Lower lobe of right lung (tissue), 2 donors: ENCODE results near the gene MAGI2. TPM values are rescaled to one million over a fixed set of nuclear protein-coding genes. Genes with fewer than 3 reads are reported as not detected.

Experiments used
- ATAC-seq, 2 donors: fragments of 200-7000 bp; cut with Tn5 transposase; one replicate each; pipeline ENCODE4 v1.9.1; 2020 to 2022; ENCODE audit warnings: mild to moderate bottlenecking in 2 of 2, moderate library complexity in 2 of 2
- DNase-seq: peaks from one replicate; pipeline ENCODE4 v3.0.0-alpha.2; 2020
- H3K27ac ChIP-seq: fragments of 200-600 bp; one replicate; pipeline ENCODE4 v1.8.0; 2022
- H3K27me3 ChIP-seq: fragments of 200-600 bp; one replicate; pipeline ENCODE4 v1.8.0; 2022; ENCODE audit warnings: low read depth
- H3K36me3 ChIP-seq: fragments of 200-600 bp; one replicate; pipeline ENCODE4 v1.8.0; 2022; ENCODE audit warnings: mild to moderate bottlenecking
- H3K4me1 ChIP-seq: fragments of 200-600 bp; one replicate; pipeline ENCODE4 v1.8.0; 2022
- H3K4me3 ChIP-seq: fragments of 200-600 bp; one replicate; pipeline ENCODE4 v1.8.0; 2022; ENCODE audit warnings: mild to moderate bottlenecking
- H3K9me3 ChIP-seq: fragments of 200-600 bp; one replicate; pipeline ENCODE4 v1.8.0; 2022
- CTCF ChIP-seq: fragments of 200-600 bp; IDR thresholded peaks from one replicate; pipeline ENCODE4 v1.8.0; 2022; ENCODE audit warnings: antibody characterized with exemption, mild to moderate bottlenecking
- intact Hi-C: fragments of 100-400 bp; cut with DNase I; formaldehyde crosslinking; loops from one replicate; pipeline ENCODE4 v1.11.0; 2022
- total RNA-seq: library from RNA; stranded (reverse); fragmentation: NEBNext Ultra II Directional; extraction: Animal tissue kit (Norgen Biotek cat#: 25700); gene quantifications from one replicate; pipeline ENCODE4 v1.2.1, GENCODE V29; 2021
- donor health status: DM: no; HTN: yes; CAD: no; lungs with severe emphysema.

MAGI2 gene
- total RNA-seq, 1 donor from 2014 or later = 15.3 TPM

GRCh38 chr7:79180533-79180932 lies 272.9 kb downstream of the MAGI2 start:
- DNase-seq (no peak), ATAC-seq (no peak)
- no peaks in the 10 kb centered on the region for H3K9me3 ChIP-seq
- no peaks in the 10 kb centered on the region for H3K36me3 ChIP-seq
- H3K4me3 ChIP-seq = no peak overlapping the region
- H3K27ac ChIP-seq = no peak overlapping the region
- no peaks in the 10 kb centered on the region for H3K4me1 ChIP-seq
- no peak for TF ChIP-seq CTCF
- H3K27me3 ChIP-seq = no peaks in the 10 kb centered on the region
- intact Hi-C loops = no loop called here

GRCh38 chr7:79176859-79177477 lies 276.5 kb downstream of the MAGI2 start:
- intact Hi-C loops = no loop called here
- H3K9me3 ChIP-seq = no peaks in the 10 kb centered on the region
- peak; percentile 50 for TF ChIP-seq CTCF

GRCh38 chr7:79175374-79175773 lies 278.1 kb downstream of the MAGI2 start:
- no peaks in the 10 kb centered on the region for H3K36me3 ChIP-seq
- intact Hi-C loops = no loop called here
- no peaks in the 10 kb centered on the region for H3K9me3 ChIP-seq
- no peak overlapping the region for H3K27ac ChIP-seq
- no peaks in the 10 kb centered on the region for H3K27me3 ChIP-seq
- H3K4me3 ChIP-seq = no peak overlapping the region
- TF ChIP-seq CTCF = no peak
- DNase-seq (no peak), ATAC-seq (no peak)
- no peaks in the 10 kb centered on the region for H3K4me1 ChIP-seq

More at GRCh38 chr7:79176859-79177477, 276.5 kb downstream of the MAGI2 start:
- no peak for DNase-seq
- Histone ChIP-seq H3K27me3 (no peaks in the 10 kb centered on the region), H3K36me3 (no peaks in the 10 kb centered on the region), H3K27ac (no peak overlapping the region), H3K4me3 (no peak overlapping the region), H3K4me1 (no peaks in the 10 kb centered on the region)
- ATAC-seq = peak in 1 of 2 donors; percentile 76

GRCh38 chr7:79165225-79165624 lies 288.2 kb downstream of the MAGI2 start:
- Histone ChIP-seq H3K27ac (no peak overlapping the region), H3K4me3 (no peak overlapping the region), H3K4me1 (no peaks in the 10 kb centered on the region), H3K9me3 (no peaks in the 10 kb centered on the region), H3K27me3 (no peaks in the 10 kb centered on the region), H3K36me3 (no peaks in the 10 kb centered on the region)
- ATAC-seq (no peak), DNase-seq (no peak)
- TF ChIP-seq CTCF = no peak
- intact Hi-C loops = no loop called here

- H3K36me3 ChIP-seq = no peaks in the 10 kb centered on the region
- intact Hi-C loops = no loop called here
- H3K4me3 ChIP-seq = no peak overlapping the region
- no peak for DNase-seq
- no peaks in the 10 kb centered on the region for H3K9me3 ChIP-seq
- no peaks in the 10 kb centered on the region for H3K27me3 ChIP-seq
- TF ChIP-seq CTCF = no peak
- no peak for ATAC-seq
- no peaks in the 10 kb centered on the region for H3K4me1 ChIP-seq
- no peak overlapping the region for H3K27ac ChIP-seq
Measured at GRCh38 chr7:79159040-79159664, 294.3 kb downstream of the MAGI2 start.
